Stimulated activated CD8-positive, alpha-beta memory T cell treated with anti-CD3 and anti-CD28 coated beads, Interleukin-12 subunit alpha, Interleukin-12 subunit beta, amount 100 ng/mL, for 1 hour (primary cell): ENCODE results near the gene CLCF1.
A peak's percentile ranks its signal among the peaks of the same experiment; 100 is the strongest.

Experiments
- DNase-seq: peaks from one replicate; pipeline ENCODE4 v3.0.0-alpha.2; 2020; ENCODE audit warnings: low read depth

Gene CLCF1

GRCh38 chr11:67374571-67375281, 1.3 kb upstream of the CLCF1 start:
- no peak for DNase-seq

GRCh38 chr11:67373648-67374570, 511 bp upstream of the CLCF1 start:
- peak; percentile 52 for DNase-seq

GRCh38 chr11:67372321-67372992, 941 bp downstream of the CLCF1 start:
- no peak for DNase-seq

- no peak for DNase-seq
These were observed 1.5 kb downstream of the CLCF1 start for GRCh38 chr11:67371911-67372320.

- no peak for DNase-seq
These were observed 2.0 kb downstream of the CLCF1 start for GRCh38 chr11:67371189-67371910.

GRCh38 chr11:67370351-67371076, 2.9 kb downstream of the CLCF1 start:
- no peak for DNase-seq

GRCh38 chr11:67369801-67370284, 3.6 kb downstream of the CLCF1 start:
- no peak for DNase-seq

- no peak for DNase-seq
These were observed 4.1 kb downstream of the CLCF1 start for GRCh38 chr11:67369275-67369674.

- DNase-seq: no peak
These were observed 4.8 kb downstream of the CLCF1 start for GRCh38 chr11:67368621-67369020.

- DNase-seq: no peak
These were observed 5.6 kb downstream of the CLCF1 start for GRCh38 chr11:67367761-67368227.

- DNase-seq: no peak
These were observed 6.2 kb downstream of the CLCF1 start for GRCh38 chr11:67366961-67367760.

- no peak for DNase-seq
These were observed 6.9 kb downstream of the CLCF1 start for GRCh38 chr11:67366546-67366945.

- DNase-seq: no peak
These were observed 7.5 kb downstream of the CLCF1 start for GRCh38 chr11:67365736-67366444.

- no peak for DNase-seq
These were observed 8.3 kb downstream of the CLCF1 start for GRCh38 chr11:67364783-67365722.

GRCh38 chr11:67364169-67364568, 9.2 kb downstream of the CLCF1 start:
- no peak for DNase-seq

- DNase-seq: no peak
These were observed 15.3 kb downstream of the CLCF1 start for GRCh38 chr11:67357831-67358670.

- DNase-seq: peak; percentile 52
These were observed 16.4 kb downstream of the CLCF1 start for GRCh38 chr11:67356864-67357561.
